ENCODE results near the gene ADAMTS19.

The ADAMTS19 gene

GRCh38 chr5:129664336-129664937 lies 204.3 kb downstream of the ADAMTS19 start:
- DNase-seq (ENCODE audit: low read depth in 2 of 3, low spot score in 1 of 3), result peak; percentile 3 to 46 (median 8)

- no peak for DNase-seq (ENCODE audit: low read depth in 2 of 3, low spot score in 1 of 3)
These were observed 210.9 kb downstream of the ADAMTS19 start for GRCh38 chr5:129670957-129671500.

GRCh38 chr5:129672006-129672405 lies 211.9 kb downstream of the ADAMTS19 start:
- no peak for DNase-seq (ENCODE audit: low read depth in 2 of 3, low spot score in 1 of 3)

- no peak for DNase-seq (ENCODE audit: low read depth in 2 of 3, low spot score in 1 of 3)
These were observed 219.6 kb downstream of the ADAMTS19 start for GRCh38 chr5:129679671-129680070.

- no peak for DNase-seq (ENCODE audit: low read depth in 2 of 3, low spot score in 1 of 3)
These were observed 227.8 kb downstream of the ADAMTS19 start for GRCh38 chr5:129687941-129688340.

GRCh38 chr5:129689045-129689444 lies 228.9 kb downstream of the ADAMTS19 start:
- no peak for DNase-seq (ENCODE audit: low read depth in 2 of 3, low spot score in 1 of 3)

GRCh38 chr5:129691220-129691619 lies 231.1 kb downstream of the ADAMTS19 start:
- DNase-seq (ENCODE audit: low read depth in 2 of 3, low spot score in 1 of 3), result no peak

GRCh38 chr5:129696636-129697035 lies 236.5 kb downstream of the ADAMTS19 start:
- DNase-seq (ENCODE audit: low read depth in 2 of 3, low spot score in 1 of 3), result no peak

GRCh38 chr5:129698661-129699060 lies 238.6 kb downstream of the ADAMTS19 start:
- DNase-seq (ENCODE audit: low read depth in 2 of 3, low spot score in 1 of 3), result no peak

- DNase-seq (ENCODE audit: low read depth in 2 of 3, low spot score in 1 of 3), result no peak
These were observed 256.1 kb downstream of the ADAMTS19 start for GRCh38 chr5:129716235-129716634.

- DNase-seq (ENCODE audit: low read depth in 2 of 3, low spot score in 1 of 3), result no peak
These were observed 256.6 kb downstream of the ADAMTS19 start for GRCh38 chr5:129716651-129717050.

- no peak for DNase-seq (ENCODE audit: low read depth in 2 of 3, low spot score in 1 of 3)
These were observed 257.7 kb downstream of the ADAMTS19 start for GRCh38 chr5:129717751-129718310.

- DNase-seq (ENCODE audit: low read depth in 2 of 3, low spot score in 1 of 3), result no peak
These were observed 258.5 kb downstream of the ADAMTS19 start for GRCh38 chr5:129718471-129719090.

GRCh38 chr5:129724222-129724621 lies 264.1 kb downstream of the ADAMTS19 start:
- DNase-seq (ENCODE audit: low read depth in 2 of 3, low spot score in 1 of 3), result no peak

- DNase-seq (ENCODE audit: low read depth in 2 of 3, low spot score in 1 of 3), result no peak
These were observed 264.5 kb downstream of the ADAMTS19 start for GRCh38 chr5:129724647-129725046.

- no peak for DNase-seq (ENCODE audit: low read depth in 2 of 3, low spot score in 1 of 3)
These were observed 279.7 kb downstream of the ADAMTS19 start for GRCh38 chr5:129739773-129740172.

GRCh38 chr5:129743541-129744187 lies 283.6 kb downstream of the ADAMTS19 start:
- DNase-seq (ENCODE audit: low read depth in 2 of 3, low spot score in 1 of 3), result no peak

GRCh38 chr5:129745997-129746396 lies 285.9 kb downstream of the ADAMTS19 start:
- no peak for DNase-seq (ENCODE audit: low read depth in 2 of 3, low spot score in 1 of 3)

GRCh38 chr5:129746876-129747275 lies 286.8 kb downstream of the ADAMTS19 start:
- no peak for DNase-seq (ENCODE audit: low read depth in 2 of 3, low spot score in 1 of 3)

- DNase-seq (ENCODE audit: low read depth in 2 of 3, low spot score in 1 of 3), result no peak
These were observed 287.7 kb downstream of the ADAMTS19 start, which contains the start of gene MINAR2 for GRCh38 chr5:129747572-129748407. TSS of gene MINAR2 (plus strand) at chr5:129748094. CDS start at chr5:129748191, 97 bp downstream.

Measured in stimulated activated CD4-positive, alpha-beta T cell treated with anti-CD3 and anti-CD28 coated beads, Interleukin-12 subunit alpha, Interleukin-12 subunit beta, amount 100 ng/mL, for 48 hours (primary cell).